H1 (cell line): ENCODE measurements around the gene TMIGD1. TPM values are rescaled to one million over a fixed set of nuclear protein-coding genes. Genes with fewer than 3 reads are reported as not detected.

ENCODE experiments used
- E2F6 ChIP-seq: IDR thresholded peaks from 2 replicates; pipeline ENCODE4 v1.6.1; 2012; ENCODE audit warnings: inconsistent platforms
- POLR2A ChIP-seq, 2 experiments: IDR thresholded peaks; 1 replicate in 1 of 2; 2 replicates in 1 of 2; pipeline ENCODE4 v1.6.1; 2011; ENCODE audit warnings: low read depth in 2 of 2, low read length in 2 of 2, mild to moderate bottlenecking in 2 of 2; ENCODE audit errors: control extremely low read depth in 1 of 2
- polyA plus RNA-seq, 7 experiments: library from polyadenylated mRNA; depleted of rRNA in 3 of 7; stranded (reverse) in 5 of 7; unstranded in 2 of 7; fragments of >200 nt in 5 of 7; fragments of 200-250 nt in 2 of 7; gene quantifications; 1 replicate in 5 of 7; 2 replicates in 1 of 7; 4 replicates in 1 of 7; pipeline versions ENCODE4 v1.2.1 to v1.2.3, GENCODE V29; 2011 to 2013; ENCODE audit warnings: missing spikeins in 2 of 7, mixed read lengths in 2 of 7
- total RNA-seq: library from RNA; stranded (reverse); fragmentation: NEBNext Ultra II Directional; extraction: Animal tissue kit (Norgen Biotek cat#: 25700); gene quantifications from 2 replicates; pipeline ENCODE4 v1.2.1, GENCODE V29; 2021
- TF ChIP-seq, protein P1 (sequence below): fragments of 300-600 bp; sonication (generic); IDR thresholded peaks from 2 replicates; pipeline ENCODE4 v1.7.1; 2012; ENCODE audit warnings: low read length, moderate library complexity, mild to moderate bottlenecking, inconsistent platforms; ENCODE audit not compliant: insufficient replicate concordance

TMIGD1 gene
- total and polyA plus RNA-seq, 2 of the 8 experiments (the other 6 are each of a cell fraction or from before 2014, with no cell fraction given), result not detected

DNA sequence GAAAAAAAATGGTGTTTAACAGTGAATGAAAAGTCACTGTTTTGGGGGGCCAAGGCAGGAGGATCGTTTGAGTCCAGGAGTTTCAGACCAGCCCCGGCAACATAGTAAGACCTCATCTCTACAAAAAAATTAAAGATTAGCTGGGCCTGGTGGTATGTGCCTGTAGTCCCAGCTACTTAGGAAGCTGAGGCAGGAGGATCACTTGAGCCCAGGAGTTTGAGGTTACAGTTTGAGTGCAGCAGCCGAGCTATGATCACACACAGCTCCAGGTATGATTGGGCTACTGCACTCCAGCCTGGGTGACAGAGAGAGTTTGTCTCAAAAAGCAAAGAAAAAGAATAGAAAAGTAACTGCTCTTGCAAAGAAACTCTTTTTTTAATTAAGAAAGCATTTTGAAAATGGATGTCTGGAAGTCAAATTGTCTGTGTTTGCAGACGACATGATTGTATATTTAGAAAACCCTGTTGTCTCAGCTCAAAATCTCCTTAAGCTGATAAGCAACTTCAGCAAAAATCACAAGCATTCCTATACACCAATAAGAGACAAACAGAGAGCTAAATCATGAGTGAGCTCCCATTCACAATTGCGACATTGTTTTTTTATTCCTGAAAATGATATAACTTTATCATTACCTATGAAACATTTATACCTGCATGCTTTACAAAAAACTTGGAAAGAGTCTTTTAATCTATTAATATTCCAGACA is 24.4 kb upstream of the TMIGD1 start (continued):
- TF ChIP-seq, protein P1, sequence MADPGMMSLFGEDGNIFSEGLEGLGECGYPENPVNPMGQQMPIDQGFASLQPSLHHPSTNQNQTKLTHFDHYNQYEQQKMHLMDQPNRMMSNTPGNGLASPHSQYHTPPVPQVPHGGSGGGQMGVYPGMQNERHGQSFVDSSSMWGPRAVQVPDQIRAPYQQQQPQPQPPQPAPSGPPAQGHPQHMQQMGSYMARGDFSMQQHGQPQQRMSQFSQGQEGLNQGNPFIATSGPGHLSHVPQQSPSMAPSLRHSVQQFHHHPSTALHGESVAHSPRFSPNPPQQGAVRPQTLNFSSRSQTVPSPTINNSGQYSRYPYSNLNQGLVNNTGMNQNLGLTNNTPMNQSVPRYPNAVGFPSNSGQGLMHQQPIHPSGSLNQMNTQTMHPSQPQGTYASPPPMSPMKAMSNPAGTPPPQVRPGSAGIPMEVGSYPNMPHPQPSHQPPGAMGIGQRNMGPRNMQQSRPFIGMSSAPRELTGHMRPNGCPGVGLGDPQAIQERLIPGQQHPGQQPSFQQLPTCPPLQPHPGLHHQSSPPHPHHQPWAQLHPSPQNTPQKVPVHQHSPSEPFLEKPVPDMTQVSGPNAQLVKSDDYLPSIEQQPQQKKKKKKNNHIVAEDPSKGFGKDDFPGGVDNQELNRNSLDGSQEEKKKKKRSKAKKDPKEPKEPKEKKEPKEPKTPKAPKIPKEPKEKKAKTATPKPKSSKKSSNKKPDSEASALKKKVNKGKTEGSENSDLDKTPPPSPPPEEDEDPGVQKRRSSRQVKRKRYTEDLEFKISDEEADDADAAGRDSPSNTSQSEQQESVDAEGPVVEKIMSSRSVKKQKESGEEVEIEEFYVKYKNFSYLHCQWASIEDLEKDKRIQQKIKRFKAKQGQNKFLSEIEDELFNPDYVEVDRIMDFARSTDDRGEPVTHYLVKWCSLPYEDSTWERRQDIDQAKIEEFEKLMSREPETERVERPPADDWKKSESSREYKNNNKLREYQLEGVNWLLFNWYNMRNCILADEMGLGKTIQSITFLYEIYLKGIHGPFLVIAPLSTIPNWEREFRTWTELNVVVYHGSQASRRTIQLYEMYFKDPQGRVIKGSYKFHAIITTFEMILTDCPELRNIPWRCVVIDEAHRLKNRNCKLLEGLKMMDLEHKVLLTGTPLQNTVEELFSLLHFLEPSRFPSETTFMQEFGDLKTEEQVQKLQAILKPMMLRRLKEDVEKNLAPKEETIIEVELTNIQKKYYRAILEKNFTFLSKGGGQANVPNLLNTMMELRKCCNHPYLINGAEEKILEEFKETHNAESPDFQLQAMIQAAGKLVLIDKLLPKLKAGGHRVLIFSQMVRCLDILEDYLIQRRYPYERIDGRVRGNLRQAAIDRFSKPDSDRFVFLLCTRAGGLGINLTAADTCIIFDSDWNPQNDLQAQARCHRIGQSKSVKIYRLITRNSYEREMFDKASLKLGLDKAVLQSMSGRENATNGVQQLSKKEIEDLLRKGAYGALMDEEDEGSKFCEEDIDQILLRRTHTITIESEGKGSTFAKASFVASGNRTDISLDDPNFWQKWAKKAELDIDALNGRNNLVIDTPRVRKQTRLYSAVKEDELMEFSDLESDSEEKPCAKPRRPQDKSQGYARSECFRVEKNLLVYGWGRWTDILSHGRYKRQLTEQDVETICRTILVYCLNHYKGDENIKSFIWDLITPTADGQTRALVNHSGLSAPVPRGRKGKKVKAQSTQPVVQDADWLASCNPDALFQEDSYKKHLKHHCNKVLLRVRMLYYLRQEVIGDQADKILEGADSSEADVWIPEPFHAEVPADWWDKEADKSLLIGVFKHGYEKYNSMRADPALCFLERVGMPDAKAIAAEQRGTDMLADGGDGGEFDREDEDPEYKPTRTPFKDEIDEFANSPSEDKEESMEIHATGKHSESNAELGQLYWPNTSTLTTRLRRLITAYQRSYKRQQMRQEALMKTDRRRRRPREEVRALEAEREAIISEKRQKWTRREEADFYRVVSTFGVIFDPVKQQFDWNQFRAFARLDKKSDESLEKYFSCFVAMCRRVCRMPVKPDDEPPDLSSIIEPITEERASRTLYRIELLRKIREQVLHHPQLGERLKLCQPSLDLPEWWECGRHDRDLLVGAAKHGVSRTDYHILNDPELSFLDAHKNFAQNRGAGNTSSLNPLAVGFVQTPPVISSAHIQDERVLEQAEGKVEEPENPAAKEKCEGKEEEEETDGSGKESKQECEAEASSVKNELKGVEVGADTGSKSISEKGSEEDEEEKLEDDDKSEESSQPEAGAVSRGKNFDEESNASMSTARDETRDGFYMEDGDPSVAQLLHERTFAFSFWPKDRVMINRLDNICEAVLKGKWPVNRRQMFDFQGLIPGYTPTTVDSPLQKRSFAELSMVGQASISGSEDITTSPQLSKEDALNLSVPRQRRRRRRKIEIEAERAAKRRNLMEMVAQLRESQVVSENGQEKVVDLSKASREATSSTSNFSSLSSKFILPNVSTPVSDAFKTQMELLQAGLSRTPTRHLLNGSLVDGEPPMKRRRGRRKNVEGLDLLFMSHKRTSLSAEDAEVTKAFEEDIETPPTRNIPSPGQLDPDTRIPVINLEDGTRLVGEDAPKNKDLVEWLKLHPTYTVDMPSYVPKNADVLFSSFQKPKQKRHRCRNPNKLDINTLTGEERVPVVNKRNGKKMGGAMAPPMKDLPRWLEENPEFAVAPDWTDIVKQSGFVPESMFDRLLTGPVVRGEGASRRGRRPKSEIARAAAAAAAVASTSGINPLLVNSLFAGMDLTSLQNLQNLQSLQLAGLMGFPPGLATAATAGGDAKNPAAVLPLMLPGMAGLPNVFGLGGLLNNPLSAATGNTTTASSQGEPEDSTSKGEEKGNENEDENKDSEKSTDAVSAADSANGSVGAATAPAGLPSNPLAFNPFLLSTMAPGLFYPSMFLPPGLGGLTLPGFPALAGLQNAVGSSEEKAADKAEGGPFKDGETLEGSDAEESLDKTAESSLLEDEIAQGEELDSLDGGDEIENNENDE, result no peak
- TF ChIP-seq E2F6, result no peak
- TF ChIP-seq POLR2A (IDR thresholded peaks at IDR 0.05; ENCODE audit: control extremely low read depth in 1 of 2, low read depth in 2 of 2, low read length in 2 of 2), result no peak
